Measurements from ENCODE around the gene ACOX3. TPM values are rescaled to one million over a fixed set of nuclear protein-coding genes. Genes with fewer than 3 reads are reported as not detected.

The ACOX3 gene
- total and polyA plus RNA-seq, 2 of the 8 experiments (the other 6 are each of a cell fraction or from before 2014, with no cell fraction given) = 2.5 to 9.9 TPM

GRCh38 chr4:8468746-8469535 lies 28.4 kb upstream of the ACOX3 start:
- POLR2A ChIA-PET (ENCODE audit: partially characterized antibody) = interaction anchor here (0.6 to 1.8 kb wide), 5 partner anchors 9 to 124 kb away, joined by 3 to 4 read pairs (median 3); partner anchors contain the start of gene GPR78
- H2BK5ac ChIP-seq (ENCODE audit: low read depth, low read length) = no peak overlapping the region
- TF ChIP-seq CEBPB (IDR thresholded peaks at IDR 0.05; ENCODE audit: low read depth, low read length) (peak; percentile 21; the same call in 1 of the 2 replicates), SP2 (IDR thresholded peaks at IDR 0.05; ENCODE audit: low read length) (no peak), EGR1 (IDR thresholded peaks at IDR 0.05; ENCODE audit: borderline replicate concordance, low read depth, low read length) (no peak), RAD21 (IDR thresholded peaks at IDR 0.05 in 1 of 2, conservative IDR thresholded peaks at IDR 0.05 in 1 of 2; ENCODE audit: low read depth in 2 of 2, low read length in 2 of 2) (peak; percentile 98 to 99), CHD2 (IDR thresholded peaks at IDR 0.05; ENCODE audit: low read length) (no peak), MAX (IDR thresholded peaks at IDR 0.05) (0 out of 2 replicates have a peak, but pooled peaks have one; percentile 42), CTCF (IDR thresholded peaks at IDR 0.05; ENCODE audit: control extremely low read depth in 1 of 3, insufficient read depth in 1 of 3, low read depth in 1 of 3, low read length in 3 of 3) (peak in 2 of 3 experiments; percentile 97 to 99; a peak in 3 of 4 replicates), NRF1 (IDR thresholded peaks at IDR 0.05; ENCODE audit: low read depth, low read length) (no peak)

More at GRCh38 chr4:8468746-8469535, 28.4 kb upstream of the ACOX3 start:
- peaks cover 0 to 5% (median 2%) of the 10 kb centered on the region in 4 experiments; a peak in 2 of 7 replicates for H3K4me1 ChIP-seq (replicated peaks in 1 of 4; ENCODE audit: control insufficient read depth in 3 of 4, insufficient read depth in 4 of 4, low read length in 3 of 4)
- peak overlapping the region; percentile 24; the same call in 1 of the 2 replicates for H3K18ac ChIP-seq (ENCODE audit: extremely low read depth, low read length)
- H3K23me2 ChIP-seq (ENCODE audit: low read depth, low read length) = no peaks in the 10 kb centered on the region
- no peaks in the 10 kb centered on the region for H3K27me3 ChIP-seq (replicated peaks in 1 of 4; ENCODE audit: control insufficient read depth in 3 of 4, extremely low read depth in 1 of 4, insufficient read depth in 3 of 4, low read length in 3 of 4)
- no peak overlapping the region for H4K8ac ChIP-seq (ENCODE audit: extremely low read depth, insufficient read depth, low read length)
- H3K79me1 ChIP-seq (ENCODE audit: low read depth, low read length) = no peaks in the 10 kb centered on the region
- no peaks in the 10 kb centered on the region for H3K79me2 ChIP-seq (ENCODE audit: control insufficient read depth in 1 of 2, insufficient read depth in 2 of 2, low read length in 2 of 2)
- H2AK5ac ChIP-seq (ENCODE audit: low read depth, low read length) = no peak overlapping the region
- no peak overlapping the region for H3K4me2 ChIP-seq (ENCODE audit: insufficient read depth in 1 of 2, low read depth in 2 of 2, low read length in 2 of 2)
- H3K36me3 ChIP-seq (ENCODE audit: control insufficient read depth in 2 of 4, insufficient read depth in 4 of 4, low read length in 3 of 4) = peaks cover 4 to 19% (median 12%) of the 10 kb centered on the region in 4 experiments; a peak in 5 of 8 replicates
- H4K20me1 ChIP-seq (replicated peaks in 1 of 2; ENCODE audit: control insufficient read depth in 1 of 2, insufficient read depth in 2 of 2, low read length in 2 of 2) = peaks cover 0 to 4% of the 10 kb centered on the region in 2 experiments
- no peak overlapping the region for H3K4me3 ChIP-seq (ENCODE audit: extremely low read depth in 1 of 4, insufficient read depth in 2 of 4, low read depth in 3 of 4, low read length in 4 of 4)
- no peak overlapping the region for H4K91ac ChIP-seq (replicated peaks; ENCODE audit: insufficient read length, low read length)
- H3K14ac ChIP-seq (ENCODE audit: insufficient read length) = no peak overlapping the region
- no peak overlapping the region for H3K56ac ChIP-seq (replicated peaks; ENCODE audit: insufficient read length, low read depth, low read length)
- H3K9ac ChIP-seq (replicated peaks in 1 of 4; ENCODE audit: extremely low read depth in 1 of 4, low read depth in 3 of 4, low read length in 3 of 4) = no peak overlapping the region
- H2BK20ac ChIP-seq (ENCODE audit: low read length) = no peak overlapping the region
- H3K4ac ChIP-seq (replicated peaks; ENCODE audit: insufficient read length, low read depth, low read length) = peak overlapping the region; percentile 13
- CTCF ChIA-PET (ENCODE audit: partially characterized antibody) = interaction anchor here (0.7 to 11.2 kb wide), 36 partner anchors 9 to 448 kb away, joined by 3 to 237 read pairs (median 5); partner anchors contain the start of genes CPZ and GPR78
- H2BK120ac ChIP-seq (replicated peaks; ENCODE audit: low read depth, low read length) = no peak overlapping the region
- no peak overlapping the region for H4K5ac ChIP-seq (ENCODE audit: insufficient read length, low read depth, low read length)
- H3K9me3 ChIP-seq (ENCODE audit: insufficient read depth in 2 of 2, low read depth in 1 of 2, low read length in 1 of 2) = no peaks in the 10 kb centered on the region
- no peak overlapping the region for H2BK15ac ChIP-seq (ENCODE audit: low read length)
- no peak overlapping the region for H3K23ac ChIP-seq (ENCODE audit: insufficient read length)
- H2AFZ ChIP-seq (ENCODE audit: low read length) = no peak overlapping the region
- DNase-seq (ENCODE audit: low read depth in 1 of 2, low spot score in 2 of 2) = peak; percentile 57 to 92
- H2BK12ac ChIP-seq (ENCODE audit: low read depth, low read length) = no peak overlapping the region
- no peak overlapping the region for H3K27ac ChIP-seq (ENCODE audit: low read depth, low read length)
- FAIRE-seq = peak; percentile 88
- WGBS, 2 experiments (ENCODE audit: extremely low coverage in 1 of 2, insufficient coverage in 1 of 2, insufficient read length in 1 of 2, insufficient replicate concordance in 2 of 2, low coverage in 1 of 2, low lambda C conversion rate in 2 of 2, missing lambda C conversion rate in 1 of 2) = 52% methylated on average over 21 of the region's 21 CpGs; no CpG with 5 or more reads in 1 of the 2 experiments
